GM18520 (cell line): ENCODE measurements around the gene ACTR3.

Experiments used
- ATAC-seq: cut with Tn5 transposase; IDR thresholded peaks from one replicate; pipeline ENCODE4 v1.9.1; 2021; ENCODE audit not compliant: unreplicated experiment

Gene ACTR3

DNA sequence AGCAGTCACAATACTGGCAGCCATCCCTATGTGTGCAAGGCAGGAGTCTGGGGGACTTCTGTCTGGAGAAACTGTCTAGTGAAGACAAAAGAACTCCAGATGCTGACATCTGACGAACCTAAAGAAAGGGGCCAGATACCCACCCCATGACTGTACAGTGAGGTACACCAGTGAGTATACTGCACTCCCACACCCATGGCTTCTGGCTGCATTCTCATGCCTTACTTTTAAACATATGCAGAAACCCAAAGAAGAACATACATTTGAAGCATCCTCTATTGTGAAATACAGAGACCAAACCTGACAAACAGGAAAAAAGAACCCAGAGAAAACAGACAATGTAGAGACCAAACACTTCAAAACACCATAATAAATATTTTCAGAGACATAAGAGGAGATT, 102.2 kb downstream of the ACTR3 start:
- ATAC-seq, result no peak

DNA sequence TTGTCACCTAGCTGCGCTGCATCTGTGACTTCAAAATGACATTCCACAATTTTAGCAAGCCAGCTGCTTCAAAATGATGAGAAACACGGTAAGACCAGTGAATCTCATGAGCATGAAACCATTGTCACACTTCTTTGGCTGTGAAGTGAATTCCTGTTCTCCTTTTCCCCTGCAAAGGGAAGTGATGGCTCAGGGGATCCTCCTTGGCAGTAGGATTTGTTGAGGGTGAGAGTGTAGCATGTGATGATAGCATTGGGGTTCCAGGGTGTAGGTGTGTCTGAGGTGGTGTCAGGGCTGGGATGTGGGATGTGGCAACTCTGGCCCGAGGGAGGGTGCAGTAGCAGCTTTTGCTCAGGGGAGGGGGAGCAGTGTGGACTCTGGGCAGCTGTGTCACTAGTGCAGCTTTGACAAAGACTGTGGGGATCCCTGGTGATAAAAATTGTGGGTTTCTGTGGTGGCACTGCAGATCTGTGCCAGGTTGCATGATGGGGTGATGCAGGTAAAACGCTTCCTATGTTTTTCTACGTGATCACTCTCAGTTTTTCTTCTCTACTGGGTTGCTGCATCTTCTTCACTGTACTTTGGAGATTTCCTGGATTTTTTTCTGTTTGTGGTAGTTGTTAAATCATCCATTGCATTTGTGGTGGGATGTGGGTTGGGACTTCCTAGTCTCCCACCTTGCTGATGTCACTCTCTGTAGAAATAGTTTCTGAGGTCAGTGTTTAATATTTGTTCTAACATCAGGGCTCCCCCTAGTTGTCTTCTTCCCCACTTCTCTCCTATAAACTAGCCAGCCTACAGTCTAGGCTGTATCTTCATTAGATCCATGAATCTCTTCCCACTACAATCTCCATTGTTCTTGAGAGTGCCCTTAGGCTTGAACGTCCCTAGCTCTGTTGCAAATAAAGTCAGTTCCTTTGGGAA, 107.0 kb downstream of the ACTR3 start:
- no peak for ATAC-seq

DNA sequence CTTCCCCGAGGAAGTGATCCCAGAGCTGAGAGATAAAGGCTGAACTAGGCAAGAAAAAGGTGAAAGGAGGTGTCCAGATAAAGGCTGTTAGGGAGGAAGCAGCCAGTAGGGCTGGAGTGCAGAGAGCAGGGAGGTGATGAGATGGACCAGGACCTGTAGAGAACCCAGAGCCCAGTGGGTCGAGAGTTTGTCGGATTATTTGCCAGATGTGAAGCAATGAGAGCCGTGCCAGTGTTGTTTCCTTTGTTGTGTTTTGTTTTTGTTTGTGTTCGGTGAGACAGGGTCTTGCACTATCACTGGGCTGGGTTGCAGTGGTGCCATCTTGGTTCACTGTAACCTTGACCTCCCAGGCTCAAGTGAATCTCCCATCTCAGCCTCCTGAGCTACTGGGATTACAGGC, 111.3 kb downstream of the ACTR3 start:
- ATAC-seq, result no peak

- no peak for ATAC-seq
These were observed 112.0 kb downstream of the ACTR3 start for GRCh38 chr2:114001937-114002336.

DNA sequence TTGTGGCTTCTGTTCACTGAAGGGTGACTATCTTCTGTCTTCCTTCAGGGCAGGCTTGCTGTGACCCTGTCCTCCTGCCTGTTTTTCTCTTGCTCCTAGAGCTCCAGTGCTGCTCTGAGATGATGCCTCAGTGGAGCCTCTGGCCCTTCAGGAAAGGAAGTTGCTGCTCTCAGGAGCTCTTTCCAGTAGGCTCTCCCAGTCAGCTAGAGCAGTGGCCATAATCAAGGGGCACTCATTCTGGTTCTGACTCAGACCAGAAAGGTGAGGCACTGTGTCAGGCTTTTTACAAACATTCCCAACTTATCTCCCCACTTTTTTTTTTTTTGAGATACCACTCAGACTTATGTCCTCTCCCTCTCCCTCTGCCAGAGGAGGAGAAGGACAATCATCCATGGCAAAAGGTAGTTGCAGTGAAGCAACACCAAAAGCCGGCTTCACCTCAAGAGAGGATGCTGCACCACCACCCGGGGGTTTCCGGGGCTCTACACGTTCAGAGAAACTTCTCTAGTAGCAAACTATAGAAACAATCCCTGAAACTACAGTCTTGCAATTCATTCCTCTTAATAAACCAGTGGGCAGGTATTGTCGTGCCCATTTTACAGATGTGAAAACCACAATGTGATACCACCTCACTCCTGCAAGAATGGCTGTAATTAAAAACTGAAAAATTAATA, 115.4 kb downstream of the ACTR3 start:
- ATAC-seq, result peak; percentile 54

DNA sequence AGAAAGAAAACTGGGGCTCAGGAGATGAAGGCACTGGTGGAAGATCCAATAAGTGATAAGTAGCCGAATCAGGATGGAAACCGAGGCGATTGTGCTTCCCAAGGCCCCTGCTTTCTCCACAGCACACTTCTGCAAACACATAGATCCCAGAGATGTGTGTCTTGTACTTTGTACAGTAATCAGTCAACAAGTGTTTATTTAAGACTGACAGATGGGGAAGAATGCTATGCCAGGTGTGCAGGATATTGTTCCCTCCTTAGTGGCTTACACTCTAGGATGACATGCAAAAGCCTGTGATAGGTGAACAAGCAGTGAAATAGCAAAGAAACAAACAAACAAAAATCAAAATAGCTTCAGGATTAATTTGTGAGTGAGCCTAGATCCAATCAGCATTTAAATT, 116.6 kb downstream of the ACTR3 start:
- ATAC-seq, result no peak

- ATAC-seq, result no peak
These were observed 117.5 kb downstream of the ACTR3 start for GRCh38 chr2:114007436-114007835.

DNA sequence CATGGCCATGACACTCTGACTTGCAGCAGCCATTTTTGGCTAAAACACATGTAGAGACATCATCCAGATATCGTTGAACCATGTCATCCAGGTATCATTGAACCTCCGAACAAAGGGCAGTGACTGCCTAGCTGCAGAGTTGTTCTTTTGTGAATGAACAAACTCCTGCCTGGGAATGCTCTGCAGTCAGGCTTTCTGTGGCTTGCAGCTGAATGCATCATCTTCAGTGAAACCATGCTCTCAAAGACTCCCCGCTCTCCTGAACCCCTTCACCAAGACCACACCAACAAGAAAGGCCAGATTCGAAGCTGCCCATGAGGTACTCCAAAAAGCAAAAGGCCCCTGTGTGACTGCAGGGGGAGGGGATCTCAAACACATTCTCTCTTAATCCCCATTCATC, 118.8 kb downstream of the ACTR3 start:
- no peak for ATAC-seq

- ATAC-seq, result no peak
These were observed 119.5 kb downstream of the ACTR3 start for GRCh38 chr2:114009205-114009944.

GRCh38 chr2:114010001-114010400, 120.1 kb downstream of the ACTR3 start:
- ATAC-seq, result no peak

DNA sequence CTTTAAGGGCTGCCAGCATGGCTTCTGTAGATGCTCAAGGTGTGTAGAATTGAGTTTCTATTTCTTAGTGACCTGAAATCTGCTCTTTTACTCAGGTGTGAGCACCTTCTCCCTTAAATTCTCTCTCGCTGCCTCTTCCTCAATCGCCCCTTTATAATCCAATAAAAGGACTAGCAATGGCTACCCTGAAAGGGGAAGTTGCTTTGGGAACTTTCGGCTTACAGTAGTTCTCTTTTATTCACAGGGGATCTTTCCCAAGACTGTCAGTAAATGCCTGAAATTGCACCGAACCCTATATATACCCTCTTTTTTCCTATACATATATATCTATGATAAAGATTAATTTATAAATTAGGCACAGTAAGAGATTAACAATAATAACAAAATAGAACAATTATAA, 121.8 kb downstream of the ACTR3 start:
- ATAC-seq, result no peak
